GM12878 (cell line): ENCODE results near the gene RGS6. TPM values are rescaled to one million over a fixed set of nuclear protein-coding genes. Genes with fewer than 3 reads are reported as not detected.

Experiments
- BCL11A ChIP-seq: IDR thresholded peaks from 2 replicates; pipeline ENCODE4 v1.6.1; 2011; ENCODE audit warnings: low read depth, low read length
- BHLHE40 ChIP-seq, 2 experiments: fragments of 450-650 bp in 1 of 2; IDR thresholded peaks; 2 replicates each; pipeline ENCODE4 v1.6.1; 2011 to 2017; ENCODE audit warnings: low read depth in 2 of 2, borderline replicate concordance in 1 of 2, improper control_type of control experiment in 1 of 2, low read length in 1 of 2, mild to moderate bottlenecking in 1 of 2
- CBX5 ChIP-seq: sonication (generic); IDR thresholded peaks from 2 replicates; pipeline ENCODE4 v1.6.1; 2016; ENCODE audit warnings: low read depth, moderate library complexity, mild to moderate bottlenecking, inconsistent platforms
- CHD2 ChIP-seq: IDR thresholded peaks from 2 replicates; pipeline ENCODE4 v1.6.1; 2011; ENCODE audit warnings: low read depth, low read length, improper control_type of control experiment, borderline replicate concordance
- DPF2 ChIP-seq: fragments of 450-650 bp; IDR thresholded peaks from 2 replicates; pipeline ENCODE4 v1.6.1; 2017; ENCODE audit warnings: mild to moderate bottlenecking
- ESRRA ChIP-seq: IDR thresholded peaks from 2 replicates; pipeline ENCODE4 v1.6.1; 2012; ENCODE audit warnings: mild to moderate bottlenecking, low read length, improper control_type of control experiment
- FOS ChIP-seq: IDR thresholded peaks from 3 replicates; pipeline ENCODE4 v1.6.1; 2011; ENCODE audit warnings: borderline replicate concordance; ENCODE audit not compliant: insufficient read length; ENCODE audit errors: extremely low read depth
- FOXK2 ChIP-seq: fragments of 450-650 bp; IDR thresholded peaks from 2 replicates; pipeline ENCODE4 v1.6.1; 2017; ENCODE audit warnings: mild to moderate bottlenecking, moderate library complexity
- GABPA ChIP-seq: IDR thresholded peaks from 2 replicates; pipeline ENCODE4 v1.6.1; 2014; ENCODE audit warnings: antibody characterized with exemption, low read depth, mild to moderate bottlenecking, inconsistent platforms
- HCFC1 ChIP-seq: fragments of 150-350 bp; IDR thresholded peaks from 2 replicates; pipeline ENCODE4 v1.6.1; 2014; ENCODE audit warnings: low read length
- IKZF2 ChIP-seq, 2 experiments: fragments of 450-650 bp; IDR thresholded peaks; 2 replicates each; pipeline ENCODE4 v1.6.1; 2017; ENCODE audit warnings: mild to moderate bottlenecking in 2 of 2, moderate library complexity in 2 of 2
- JUND ChIP-seq: IDR thresholded peaks from 2 replicates; pipeline ENCODE4 v1.6.1; 2012; ENCODE audit warnings: low read depth, mild to moderate bottlenecking, low read length, improper control_type of control experiment, moderate library complexity
- KAT2A ChIP-seq: conservative IDR thresholded peaks from 2 replicates; pipeline ENCODE4 v1.6.1; 2011; ENCODE audit warnings: low read depth, low read length; ENCODE audit not compliant: control insufficient read depth
- KDM1A ChIP-seq: fragments of 200-600 bp; sonication (generic); IDR thresholded peaks from 2 replicates; pipeline ENCODE4 v1.6.1; 2016; ENCODE audit warnings: borderline replicate concordance
- MEF2A ChIP-seq: IDR thresholded peaks from 2 replicates; pipeline ENCODE4 v1.6.1; 2011; ENCODE audit warnings: low read depth, mild to moderate bottlenecking, low read length, moderate library complexity; ENCODE audit not compliant: insufficient read depth
- NBN ChIP-seq: fragments of 450-650 bp; IDR thresholded peaks from 2 replicates; pipeline ENCODE4 v1.6.1; 2016
- PML ChIP-seq: IDR thresholded peaks from 2 replicates; pipeline ENCODE4 v1.6.1; 2012; ENCODE audit warnings: low read length, inconsistent platforms
- RBBP5 ChIP-seq: fragments of 200-600 bp; sonication (generic); conservative IDR thresholded peaks from 2 replicates; pipeline ENCODE4 v1.6.1; 2016
- SREBF1 ChIP-seq: IDR thresholded peaks from 2 replicates; pipeline ENCODE4 v1.6.1; 2012; ENCODE audit warnings: mild to moderate bottlenecking, low read length
- YY1 ChIP-seq: IDR thresholded peaks from 2 replicates; pipeline ENCODE4 v1.6.1; 2011; ENCODE audit warnings: low read depth, mild to moderate bottlenecking, low read length
- ZZZ3 ChIP-seq: IDR thresholded peaks from 2 replicates; pipeline ENCODE4 v1.6.1; 2011; ENCODE audit warnings: low read depth; ENCODE audit not compliant: control insufficient read depth, insufficient read length
- polyA plus RNA-seq, 11 experiments: library from polyadenylated mRNA; depleted of rRNA in 4 of 11; unstranded in 6 of 11; stranded (reverse) in 5 of 11; fragments of >200 nt; fragmentation: Nextera tagmentation in 4 of 11; fragmentation: Illumina TruSeq in 1 of 11; extraction: Ambion mirVana in 4 of 11; extraction: Trizol in 1 of 11; gene quantifications; 1 replicate in 1 of 11; 2 replicates in 10 of 11; pipeline versions ENCODE4 v1.2.1 to v1.2.3, GENCODE V29; 2011 to 2016; ENCODE audit warnings: inconsistent platforms in 2 of 11, missing spikeins in 2 of 11, low read depth in 1 of 11
- total RNA-seq, 4 experiments: library from RNA; depleted of rRNA in 3 of 4; stranded (reverse); fragments of >200 nt in 3 of 4; fragmentation: Illumina TruSeq in 1 of 4; extraction: Trizol in 1 of 4; gene quantifications; 2 replicates each; pipeline versions ENCODE4 v1.2.1 to v1.2.3, GENCODE V29; 2013 to 2021
- TF ChIP-seq, protein P1 (sequence below): fragments of 450-650 bp; IDR thresholded peaks from 2 replicates; pipeline ENCODE4 v1.6.1; 2017; ENCODE audit warnings: low read depth, mild to moderate bottlenecking, moderate library complexity
- TF ChIP-seq, protein P2 (sequence below): IDR thresholded peaks from 2 replicates; pipeline ENCODE4 v1.6.1; 2011; ENCODE audit warnings: low read depth, mild to moderate bottlenecking, low read length, moderate library complexity, borderline replicate concordance; ENCODE audit errors: extremely low read depth
- TF ChIP-seq, protein P3 (sequence below): IDR thresholded peaks from 2 replicates; pipeline ENCODE4 v1.6.1; 2011; ENCODE audit warnings: borderline replicate concordance, low read depth, mild to moderate bottlenecking, moderate library complexity, mixed read lengths, low read length; ENCODE audit not compliant: insufficient read depth; ENCODE audit errors: extremely low read length
- TF ChIP-seq, protein P4 (sequence below): fragments of 450-650 bp; formaldehyde crosslinking; IDR thresholded peaks from 2 replicates; pipeline ENCODE4 v1.5.0; 2022; ENCODE audit warnings: mild to moderate bottlenecking, missing genetic modification characterization

The RGS6 gene
- total and polyA plus RNA-seq, 10 of the 15 experiments (the other 5 are each of a cell fraction or from before 2014, with no cell fraction given), result 3.9 to 18.1 (median 12.4) TPM

DNA sequence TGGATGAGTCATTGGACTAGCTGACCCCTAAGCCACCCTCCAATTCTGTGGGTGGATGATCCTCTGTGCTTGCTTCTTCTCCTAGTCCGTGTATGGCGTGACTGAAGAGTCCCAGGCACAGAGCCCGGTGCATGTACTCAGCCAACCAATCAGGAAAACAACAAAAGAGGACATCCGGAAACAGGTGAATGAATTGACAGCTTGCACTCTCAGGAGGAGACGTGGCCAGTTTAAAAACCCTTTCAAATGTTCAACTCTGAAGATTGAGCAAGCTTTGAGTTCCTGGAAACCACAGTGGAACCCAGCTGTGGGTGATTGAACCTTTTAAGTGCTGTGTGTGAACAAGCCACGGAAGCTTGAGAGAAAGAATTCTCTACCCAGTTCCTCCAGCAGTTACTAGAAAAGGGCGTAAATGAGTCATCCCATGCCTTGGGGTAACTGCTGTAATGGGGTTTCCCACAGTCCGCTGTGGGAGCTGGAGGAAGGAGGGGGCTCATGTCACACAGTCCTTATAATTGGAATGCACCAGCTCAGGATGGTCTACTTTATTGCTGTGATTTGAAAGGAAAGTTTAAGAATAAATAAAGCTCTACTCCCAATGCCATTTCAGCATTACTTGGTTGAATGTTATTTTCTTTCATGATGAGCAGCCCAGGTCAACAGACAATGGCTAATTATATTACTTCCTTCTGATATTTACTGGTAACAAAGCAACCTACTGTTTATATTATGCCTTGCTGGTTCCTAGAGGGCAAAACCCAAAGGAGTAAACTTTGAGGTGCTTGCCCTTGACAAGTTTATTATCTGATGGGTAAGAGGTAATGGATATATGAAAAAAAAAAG lies 544.6 kb downstream of the RGS6 start (continued):
- TF ChIP-seq, protein P1, sequence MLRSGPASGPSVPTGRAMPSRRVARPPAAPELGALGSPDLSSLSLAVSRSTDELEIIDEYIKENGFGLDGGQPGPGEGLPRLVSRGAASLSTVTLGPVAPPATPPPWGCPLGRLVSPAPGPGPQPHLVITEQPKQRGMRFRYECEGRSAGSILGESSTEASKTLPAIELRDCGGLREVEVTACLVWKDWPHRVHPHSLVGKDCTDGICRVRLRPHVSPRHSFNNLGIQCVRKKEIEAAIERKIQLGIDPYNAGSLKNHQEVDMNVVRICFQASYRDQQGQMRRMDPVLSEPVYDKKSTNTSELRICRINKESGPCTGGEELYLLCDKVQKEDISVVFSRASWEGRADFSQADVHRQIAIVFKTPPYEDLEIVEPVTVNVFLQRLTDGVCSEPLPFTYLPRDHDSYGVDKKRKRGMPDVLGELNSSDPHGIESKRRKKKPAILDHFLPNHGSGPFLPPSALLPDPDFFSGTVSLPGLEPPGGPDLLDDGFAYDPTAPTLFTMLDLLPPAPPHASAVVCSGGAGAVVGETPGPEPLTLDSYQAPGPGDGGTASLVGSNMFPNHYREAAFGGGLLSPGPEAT, result peak; percentile 99
- TF ChIP-seq FOS, result no peak
- peak; percentile 27; the same call in 1 of the 2 replicates for TF ChIP-seq SREBF1
- no peak for TF ChIP-seq ZZZ3
- TF ChIP-seq GABPA, result peak; percentile 75
- TF ChIP-seq MEF2A, result peak; percentile 89
- no peak for TF ChIP-seq ESRRA
- no peak for TF ChIP-seq KAT2A
- peak; percentile 98 for TF ChIP-seq DPF2
- no peak for TF ChIP-seq HCFC1
- no peak for TF ChIP-seq KDM1A
- TF ChIP-seq, protein P2, sequence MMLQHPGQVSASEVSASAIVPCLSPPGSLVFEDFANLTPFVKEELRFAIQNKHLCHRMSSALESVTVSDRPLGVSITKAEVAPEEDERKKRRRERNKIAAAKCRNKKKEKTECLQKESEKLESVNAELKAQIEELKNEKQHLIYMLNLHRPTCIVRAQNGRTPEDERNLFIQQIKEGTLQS, result no peak
- TF ChIP-seq BCL11A, result peak; percentile 99
- peak; percentile 96; the same call in 1 of the 2 replicates for TF ChIP-seq PML
- TF ChIP-seq, protein P3, sequence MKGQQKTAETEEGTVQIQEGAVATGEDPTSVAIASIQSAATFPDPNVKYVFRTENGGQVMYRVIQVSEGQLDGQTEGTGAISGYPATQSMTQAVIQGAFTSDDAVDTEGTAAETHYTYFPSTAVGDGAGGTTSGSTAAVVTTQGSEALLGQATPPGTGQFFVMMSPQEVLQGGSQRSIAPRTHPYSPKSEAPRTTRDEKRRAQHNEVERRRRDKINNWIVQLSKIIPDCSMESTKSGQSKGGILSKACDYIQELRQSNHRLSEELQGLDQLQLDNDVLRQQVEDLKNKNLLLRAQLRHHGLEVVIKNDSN, result no peak
- peak; percentile 99 for TF ChIP-seq IKZF2 (IDR thresholded peaks at IDR 0.05)
- peak; percentile 91 for TF ChIP-seq CBX5
- TF ChIP-seq NBN, result peak; percentile 95
- peak; percentile 71 to 74; a peak in 3 of 4 replicates for TF ChIP-seq BHLHE40 (IDR thresholded peaks at IDR 0.05; ENCODE audit: borderline replicate concordance in 1 of 2, low read depth in 2 of 2, low read length in 1 of 2)
- peak; percentile 51 for TF ChIP-seq YY1
- TF ChIP-seq, protein P4, sequence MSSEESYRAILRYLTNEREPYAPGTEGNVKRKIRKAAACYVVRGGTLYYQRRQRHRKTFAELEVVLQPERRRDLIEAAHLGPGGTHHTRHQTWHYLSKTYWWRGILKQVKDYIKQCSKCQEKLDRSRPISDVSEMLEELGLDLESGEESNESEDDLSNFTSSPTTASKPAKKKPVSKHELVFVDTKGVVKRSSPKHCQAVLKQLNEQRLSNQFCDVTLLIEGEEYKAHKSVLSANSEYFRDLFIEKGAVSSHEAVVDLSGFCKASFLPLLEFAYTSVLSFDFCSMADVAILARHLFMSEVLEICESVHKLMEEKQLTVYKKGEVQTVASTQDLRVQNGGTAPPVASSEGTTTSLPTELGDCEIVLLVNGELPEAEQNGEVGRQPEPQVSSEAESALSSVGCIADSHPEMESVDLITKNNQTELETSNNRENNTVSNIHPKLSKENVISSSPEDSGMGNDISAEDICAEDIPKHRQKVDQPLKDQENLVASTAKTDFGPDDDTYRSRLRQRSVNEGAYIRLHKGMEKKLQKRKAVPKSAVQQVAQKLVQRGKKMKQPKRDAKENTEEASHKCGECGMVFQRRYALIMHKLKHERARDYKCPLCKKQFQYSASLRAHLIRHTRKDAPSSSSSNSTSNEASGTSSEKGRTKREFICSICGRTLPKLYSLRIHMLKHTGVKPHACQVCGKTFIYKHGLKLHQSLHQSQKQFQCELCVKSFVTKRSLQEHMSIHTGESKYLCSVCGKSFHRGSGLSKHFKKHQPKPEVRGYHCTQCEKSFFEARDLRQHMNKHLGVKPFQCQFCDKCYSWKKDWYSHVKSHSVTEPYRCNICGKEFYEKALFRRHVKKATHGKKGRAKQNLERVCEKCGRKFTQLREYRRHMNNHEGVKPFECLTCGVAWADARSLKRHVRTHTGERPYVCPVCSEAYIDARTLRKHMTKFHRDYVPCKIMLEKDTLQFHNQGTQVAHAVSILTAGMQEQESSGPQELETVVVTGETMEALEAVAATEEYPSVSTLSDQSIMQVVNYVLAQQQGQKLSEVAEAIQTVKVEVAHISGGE, result no peak
- TF ChIP-seq RBBP5, result no peak
- TF ChIP-seq FOXK2, result no peak
- peak; percentile 95 for TF ChIP-seq JUND
- TF ChIP-seq CHD2, result peak; percentile 76; the same call in 1 of the 2 replicates
